ENCODE results near the gene CBLB. TPM values are rescaled to one million over a fixed set of nuclear protein-coding genes. Genes with fewer than 3 reads are reported as not detected.
"Not testable (repeated sequence)": the region's sequence is repeated elsewhere in the genome, so short reads cannot be mapped to it uniquely, and the experiment has no call there.

CBLB gene
- total RNA-seq, 1 donor from 2014 or later = 5.9 TPM

DNA sequence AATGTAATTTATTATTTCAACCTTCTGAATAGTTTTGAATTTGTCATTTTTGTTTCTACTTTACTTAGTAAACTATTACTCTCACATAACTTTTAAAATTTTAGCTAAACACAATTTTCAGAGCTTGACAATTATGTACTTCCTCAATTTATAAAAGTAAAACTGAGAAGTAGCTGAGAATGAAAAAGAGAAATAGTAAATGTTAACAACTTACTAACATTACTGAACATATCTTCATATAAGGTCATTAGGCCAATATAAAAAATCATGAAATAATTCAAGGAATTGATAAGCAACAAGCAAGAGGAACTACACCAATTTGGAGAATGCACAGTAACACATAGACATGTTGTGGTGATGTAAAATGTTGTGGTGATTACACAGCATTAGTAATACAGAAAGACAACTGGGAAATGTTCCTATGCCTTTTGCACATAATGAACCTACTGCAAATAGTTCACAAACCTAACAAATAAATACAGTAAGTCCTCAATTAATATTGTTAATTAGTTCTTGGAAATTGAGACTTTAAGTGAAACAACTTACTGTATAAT is 137.9 kb downstream of the CBLB start:
- TF ChIP-seq, protein P1, sequence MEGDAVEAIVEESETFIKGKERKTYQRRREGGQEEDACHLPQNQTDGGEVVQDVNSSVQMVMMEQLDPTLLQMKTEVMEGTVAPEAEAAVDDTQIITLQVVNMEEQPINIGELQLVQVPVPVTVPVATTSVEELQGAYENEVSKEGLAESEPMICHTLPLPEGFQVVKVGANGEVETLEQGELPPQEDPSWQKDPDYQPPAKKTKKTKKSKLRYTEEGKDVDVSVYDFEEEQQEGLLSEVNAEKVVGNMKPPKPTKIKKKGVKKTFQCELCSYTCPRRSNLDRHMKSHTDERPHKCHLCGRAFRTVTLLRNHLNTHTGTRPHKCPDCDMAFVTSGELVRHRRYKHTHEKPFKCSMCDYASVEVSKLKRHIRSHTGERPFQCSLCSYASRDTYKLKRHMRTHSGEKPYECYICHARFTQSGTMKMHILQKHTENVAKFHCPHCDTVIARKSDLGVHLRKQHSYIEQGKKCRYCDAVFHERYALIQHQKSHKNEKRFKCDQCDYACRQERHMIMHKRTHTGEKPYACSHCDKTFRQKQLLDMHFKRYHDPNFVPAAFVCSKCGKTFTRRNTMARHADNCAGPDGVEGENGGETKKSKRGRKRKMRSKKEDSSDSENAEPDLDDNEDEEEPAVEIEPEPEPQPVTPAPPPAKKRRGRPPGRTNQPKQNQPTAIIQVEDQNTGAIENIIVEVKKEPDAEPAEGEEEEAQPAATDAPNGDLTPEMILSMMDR (conservative IDR thresholded peaks at IDR 0.05; ENCODE audit: low read depth, low read length) = no peak
- no peak overlapping the region for H3K4me3 ChIP-seq (ENCODE audit: low read depth, low read length)
- no peak for DNase-seq (ENCODE audit: low read depth)

DNA sequence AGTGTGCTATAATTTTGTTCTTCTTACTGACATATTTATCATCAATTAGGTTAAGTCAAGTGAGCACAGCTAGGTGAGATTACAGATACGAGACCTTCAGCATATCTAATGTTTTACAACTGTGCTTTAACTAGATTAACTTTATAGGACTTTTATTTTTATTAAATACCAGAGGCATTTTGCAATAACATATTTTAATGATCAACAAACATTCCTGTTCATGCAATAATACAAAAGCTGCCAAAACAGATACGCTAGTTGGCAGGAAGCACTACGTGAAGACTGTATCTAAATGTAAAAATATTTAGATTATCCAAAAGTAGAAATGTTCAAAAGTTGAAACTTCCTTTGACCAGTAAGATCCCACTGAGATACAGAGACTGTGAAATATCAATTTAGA is 139.1 kb downstream of the CBLB start:
- DNase-seq (ENCODE audit: low read depth) = no peak
- no peak overlapping the region for H3K4me3 ChIP-seq (ENCODE audit: low read depth, low read length)
- TF ChIP-seq, protein P1 (conservative IDR thresholded peaks at IDR 0.05; ENCODE audit: low read depth, low read length) = no peak

GRCh38 chr3:105728771-105729312 is 140.0 kb downstream of the CBLB start:
- TF ChIP-seq, protein P1 (conservative IDR thresholded peaks at IDR 0.05; ENCODE audit: low read depth, low read length) = no peak
- no peak for DNase-seq (ENCODE audit: low read depth)
- no peak overlapping the region for H3K4me3 ChIP-seq (ENCODE audit: low read depth, low read length)

DNA sequence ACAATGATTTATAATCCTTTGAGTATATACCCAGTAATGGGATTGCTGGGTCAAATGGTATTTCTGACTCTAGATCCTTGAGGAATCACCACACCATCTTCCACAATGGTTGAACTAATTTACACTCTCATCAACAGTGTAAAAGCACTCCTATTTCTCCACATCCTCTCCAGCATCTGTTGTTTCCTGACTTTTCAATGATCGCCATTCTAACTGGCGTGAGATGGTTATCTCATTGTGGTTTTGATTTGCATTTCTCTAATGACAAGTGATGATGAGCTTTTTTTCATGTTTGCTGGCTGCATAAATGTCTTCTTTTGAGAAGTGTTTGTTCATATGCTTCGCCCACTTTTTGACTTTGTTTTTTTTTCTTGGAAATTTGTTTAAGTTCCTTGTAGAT is 141.8 kb downstream of the CBLB start:
- DNase-seq (ENCODE audit: low read depth); H3K4me3 ChIP-seq (ENCODE audit: low read depth, low read length): not testable (repeated sequence)

- TF ChIP-seq, protein P1 (conservative IDR thresholded peaks at IDR 0.05; ENCODE audit: low read depth, low read length) = no peak
- DNase-seq (ENCODE audit: low read depth) = no peak
- no peak overlapping the region for H3K4me3 ChIP-seq (ENCODE audit: low read depth, low read length)
Measured at GRCh38 chr3:105722943-105723556, 145.8 kb downstream of the CBLB start.

DNA sequence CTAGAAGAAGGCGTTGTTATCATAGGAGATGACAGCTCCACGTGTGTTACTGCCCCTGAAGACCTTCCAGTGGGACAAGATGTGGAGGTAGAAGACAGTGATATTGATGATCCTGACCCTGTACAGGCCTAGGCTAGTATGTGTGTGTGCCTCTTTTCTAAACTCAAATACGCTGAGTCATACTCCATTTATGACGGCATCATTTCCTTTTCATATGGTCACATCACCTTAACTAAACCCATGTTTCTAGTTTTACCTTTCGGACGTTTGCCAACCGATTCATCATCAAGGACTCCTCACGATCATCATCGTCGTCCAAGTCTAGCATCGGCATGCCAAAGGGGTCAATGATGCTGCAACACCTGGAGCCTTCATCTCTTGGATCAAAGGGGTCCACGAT is 149.0 kb downstream of the CBLB start:
- TF ChIP-seq, protein P1 (conservative IDR thresholded peaks at IDR 0.05; ENCODE audit: low read depth, low read length) = no peak
- H3K4me3 ChIP-seq (ENCODE audit: low read depth, low read length) = no peak overlapping the region
- DNase-seq (ENCODE audit: low read depth) = no peak

DNA sequence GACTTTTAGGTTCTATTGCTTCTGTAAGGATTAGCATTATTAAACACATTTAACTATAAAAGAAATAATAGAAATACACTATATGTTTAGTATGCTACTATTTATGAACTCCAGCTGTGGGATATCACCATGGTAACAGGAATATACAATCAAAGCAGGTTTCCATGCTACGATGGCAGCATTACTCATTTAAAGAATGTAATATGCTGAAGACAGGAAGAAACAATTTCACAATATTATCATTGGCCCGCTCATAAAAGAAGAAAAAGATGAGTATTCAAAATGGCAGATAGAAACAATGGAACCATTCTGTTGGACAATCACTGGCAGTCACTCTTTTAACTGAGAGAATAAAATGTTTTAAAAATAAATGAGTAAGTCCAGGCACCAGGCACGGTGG is 153.4 kb downstream of the CBLB start:
- TF ChIP-seq, protein P1 (conservative IDR thresholded peaks at IDR 0.05; ENCODE audit: low read depth, low read length) = no peak
- DNase-seq (ENCODE audit: low read depth) = no peak
- no peak overlapping the region for H3K4me3 ChIP-seq (ENCODE audit: low read depth, low read length)
